HEK293 (cell line): Measurements from ENCODE around the gene COMP.

ENCODE experiments used
- CTCF ChIA-PET: fragments of 350-600 bp; formaldehyde crosslinking; extraction: SDS; loops from one replicate; lab custom pipeline; 2021; ENCODE audit warnings: antibody characterized with exemption; lab: Yijun Ruan, JAX
- POLR2A ChIA-PET: fragments of 300-600 bp; formaldehyde crosslinking; extraction: SDS; loops from one replicate; lab custom pipeline; 2020; ENCODE audit warnings: antibody characterized with exemption, inconsistent platforms; lab: Yijun Ruan, JAX
- H3K27ac ChIP-seq: fragments of 200-500 bp; sonication (Bioruptor generic); 2 replicates; pipeline ENCODE4 v1.5.1; 2014; ENCODE audit warnings: low read depth, low read length, control low read depth, inconsistent platforms; ENCODE audit errors: extremely low read depth
- H3K36me3 ChIP-seq, 2 experiments: fragments of 200-500 bp in 1 of 2; sonication (Bioruptor generic) in 1 of 2; 1 replicate in 1 of 2; 2 replicates in 1 of 2; pipeline ENCODE4 v1.5.1; 2014 to 2017; ENCODE audit warnings: inconsistent platforms in 2 of 2, low read length in 2 of 2; ENCODE audit not compliant: control insufficient read depth in 2 of 2, insufficient read depth in 1 of 2
- H3K4me1 ChIP-seq: fragments of 200-500 bp; sonication (Bioruptor generic); 2 replicates; pipeline ENCODE4 v1.5.1; 2014; ENCODE audit warnings: mild to moderate bottlenecking, low read length, inconsistent platforms; ENCODE audit not compliant: control insufficient read depth, insufficient read depth
- H3K4me3 ChIP-seq: 2 replicates; pipeline ENCODE4 v1.5.1; 2011; ENCODE audit warnings: low read depth, mild to moderate bottlenecking, control low read depth, low read length, moderate library complexity
- H3K9me3 ChIP-seq: fragments of 200-500 bp; sonication (Bioruptor generic); 2 replicates; pipeline ENCODE4 v1.5.1; 2014; ENCODE audit warnings: low read depth, low read length, inconsistent platforms; ENCODE audit not compliant: control insufficient read depth, insufficient read depth
- EGR2 ChIP-seq: fragments of 450-650 bp; formaldehyde crosslinking; IDR thresholded peaks from 2 replicates; pipeline ENCODE4 v1.5.1; 2016; ENCODE audit warnings: low read depth, missing biosample characterization, missing genetic modification characterization
- GLIS2 ChIP-seq: fragments of 450-650 bp; formaldehyde crosslinking; IDR thresholded peaks from 2 replicates; pipeline ENCODE4 v1.5.1; 2016; ENCODE audit warnings: missing biosample characterization, missing genetic modification characterization
- HOXD13 ChIP-seq: sonication (generic); formaldehyde crosslinking; IDR thresholded peaks from 2 replicates; pipeline ENCODE4 v1.8.0; 2022; ENCODE audit warnings: missing genetic modification reagents, borderline replicate concordance
- OSR2 ChIP-seq: fragments of 450-650 bp; formaldehyde crosslinking; IDR thresholded peaks from 2 replicates; pipeline ENCODE4 v1.5.1; 2016; ENCODE audit warnings: missing biosample characterization, missing genetic modification characterization
- SALL2 ChIP-seq: fragments of 450-650 bp; formaldehyde crosslinking; IDR thresholded peaks from 2 replicates; pipeline ENCODE4 v1.5.0; 2017; ENCODE audit warnings: missing biosample characterization, mild to moderate bottlenecking, missing genetic modification characterization, borderline replicate concordance
- YY2 ChIP-seq: fragments of 450-650 bp; formaldehyde crosslinking; IDR thresholded peaks from 2 replicates; pipeline ENCODE4 v1.5.1; 2016; ENCODE audit warnings: missing biosample characterization, missing genetic modification characterization
- ZBTB20 ChIP-seq: fragments of 450-650 bp; formaldehyde crosslinking; IDR thresholded peaks from 2 replicates; pipeline ENCODE4 v1.5.1; 2016; ENCODE audit warnings: missing biosample characterization, missing genetic modification characterization
- ZEB2 ChIP-seq: fragments of 450-650 bp; formaldehyde crosslinking; IDR thresholded peaks from 2 replicates; pipeline ENCODE4 v1.5.1; 2016; ENCODE audit warnings: missing biosample characterization, missing genetic modification characterization
- ZFHX2 ChIP-seq: fragments of 450-650 bp; formaldehyde crosslinking; conservative IDR thresholded peaks from 2 replicates; pipeline ENCODE4 v1.5.1; 2016; ENCODE audit warnings: missing biosample characterization, missing genetic modification characterization
- ZFP3 ChIP-seq: fragments of 450-650 bp; formaldehyde crosslinking; IDR thresholded peaks from 2 replicates; pipeline ENCODE4 v1.5.1; 2016; ENCODE audit warnings: low read depth, missing biosample characterization, missing genetic modification characterization
- ZFP37 ChIP-seq: fragments of 450-650 bp; formaldehyde crosslinking; IDR thresholded peaks from 2 replicates; pipeline ENCODE4 v1.5.1; 2016; ENCODE audit warnings: missing biosample characterization, missing genetic modification characterization
- ZFP41 ChIP-seq: fragments of 450-650 bp; formaldehyde crosslinking; IDR thresholded peaks from 2 replicates; pipeline ENCODE4 v1.5.1; 2016; ENCODE audit warnings: missing biosample characterization, missing genetic modification characterization, borderline replicate concordance
- ZNF10 ChIP-seq: fragments of 450-650 bp; formaldehyde crosslinking; IDR thresholded peaks from 2 replicates; pipeline ENCODE4 v1.5.1; 2017; ENCODE audit warnings: missing biosample characterization, missing genetic modification characterization
- ZNF112 ChIP-seq: fragments of 450-650 bp; formaldehyde crosslinking; IDR thresholded peaks from 2 replicates; pipeline ENCODE4 v1.5.0; 2017; ENCODE audit warnings: missing biosample characterization, missing genetic modification characterization
- ZNF114 ChIP-seq: fragments of 450-650 bp; formaldehyde crosslinking; IDR thresholded peaks from 2 replicates; pipeline ENCODE4 v1.5.0; 2017; ENCODE audit warnings: missing biosample characterization, missing genetic modification characterization
- ZNF214 ChIP-seq: fragments of 450-650 bp; formaldehyde crosslinking; IDR thresholded peaks from 2 replicates; pipeline ENCODE4 v1.5.1; 2017; ENCODE audit warnings: missing biosample characterization, mild to moderate bottlenecking, missing genetic modification characterization, borderline replicate concordance
- ZNF221 ChIP-seq: fragments of 450-650 bp; formaldehyde crosslinking; IDR thresholded peaks from 2 replicates; pipeline ENCODE4 v1.5.1; 2017; ENCODE audit warnings: missing biosample characterization, missing genetic modification characterization, borderline replicate concordance
- ZNF274 ChIP-seq, 2 experiments: fragments of 200-500 bp in 1 of 2; fragments of 450-650 bp in 1 of 2; sonication (Bioruptor generic) in 1 of 2; formaldehyde crosslinking in 1 of 2; IDR thresholded peaks; 2 replicates each; pipeline versions ENCODE4 v1.5.1 to v1.6.1; 2014 to 2016; ENCODE audit warnings: borderline replicate concordance in 1 of 2, inconsistent platforms in 1 of 2, low read length in 1 of 2, missing biosample characterization in 1 of 2, missing genetic modification characterization in 1 of 2
- ZNF366 ChIP-seq: fragments of 450-650 bp; formaldehyde crosslinking; conservative IDR thresholded peaks from 2 replicates; pipeline ENCODE4 v1.5.1; 2016; ENCODE audit warnings: missing biosample characterization, missing genetic modification characterization
- ZNF624 ChIP-seq: fragments of 450-650 bp; formaldehyde crosslinking; IDR thresholded peaks from 2 replicates; pipeline ENCODE4 v1.5.1; 2017; ENCODE audit warnings: missing biosample characterization, missing genetic modification characterization
- ZNF629 ChIP-seq: fragments of 450-650 bp; formaldehyde crosslinking; IDR thresholded peaks from 2 replicates; pipeline ENCODE4 v1.5.1; 2017; ENCODE audit warnings: missing biosample characterization, missing genetic modification characterization
- ZNF658 ChIP-seq: fragments of 450-650 bp; formaldehyde crosslinking; IDR thresholded peaks from 2 replicates; pipeline ENCODE4; 2016; ENCODE audit warnings: missing biosample characterization, missing genetic modification characterization
- ZNF660 ChIP-seq: fragments of 450-650 bp; IDR thresholded peaks from 2 replicates; pipeline ENCODE4 v1.5.1; 2018; ENCODE audit warnings: missing biosample characterization, mild to moderate bottlenecking, missing genetic modification characterization
- ZNF830 ChIP-seq: fragments of 450-650 bp; IDR thresholded peaks from 2 replicates; pipeline ENCODE4 v1.5.0; 2018; ENCODE audit warnings: missing biosample characterization, missing genetic modification characterization, low read depth, mild to moderate bottlenecking, moderate library complexity
- TF ChIP-seq, protein P1 (sequence below): fragments of 450-650 bp; formaldehyde crosslinking; IDR thresholded peaks from 2 replicates; pipeline ENCODE4 v1.5.1; 2016; ENCODE audit warnings: missing biosample characterization, missing genetic modification characterization

COMP gene

GRCh38 chr19:18754501-18754900 is 36.6 kb downstream of the COMP start:
- Histone ChIP-seq H3K36me3 (peaks cover 0 to 5% of the 10 kb centered on the region in 2 experiments; a peak in 2 of 3 replicates), H3K27ac (no peak overlapping the region), H3K4me1 (no peaks in the 10 kb centered on the region; the same call in 1 of the 2 replicates), H3K9me3 (no peaks in the 10 kb centered on the region)
- no peak for TF ChIP-seq ZNF658 (tag by site-specific recombination)
- no peak for TF ChIP-seq ZFP3
- no peak for TF ChIP-seq ZNF624
- TF ChIP-seq ZNF660 = no peak
- TF ChIP-seq GLIS2 (tag by site-specific recombination) = no peak
- no peak for TF ChIP-seq ZNF114 (tag by site-specific recombination)
- no peak for TF ChIP-seq ZNF112
- TF ChIP-seq ZNF10 (tag by site-specific recombination) = no peak
- TF ChIP-seq, protein P1, sequence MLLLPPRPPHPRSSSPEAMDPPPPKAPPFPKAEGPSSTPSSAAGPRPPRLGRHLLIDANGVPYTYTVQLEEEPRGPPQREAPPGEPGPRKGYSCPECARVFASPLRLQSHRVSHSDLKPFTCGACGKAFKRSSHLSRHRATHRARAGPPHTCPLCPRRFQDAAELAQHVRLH (tag by site-specific recombination) = no peak
- TF ChIP-seq SALL2 (tag by site-specific recombination) = no peak
- TF ChIP-seq, all 188 proteins: peak for 0
- ChIA-PET POLR2A (interaction anchor here (0.6 kb wide), 1 partner anchor 52 kb away, joined by 9 read pairs; no protein-coding TSS in a partner anchor), CTCF (no interaction called here)
- no peak overlapping the region for H3K4me3 ChIP-seq

GRCh38 chr19:18751571-18751970 is 39.5 kb downstream of the COMP start:
- ChIA-PET POLR2A (no interaction called here), CTCF (interaction anchor here (0.6 kb wide), 1 partner anchor 180 kb away, joined by 3 read pairs; the partner anchor contains the start of gene UBA52)
- TF ChIP-seq ZNF214 (tag by site-specific recombination) (no peak), ZNF366 (tag by site-specific recombination) (no peak), ZBTB20 (tag by site-specific recombination) (no peak), ZNF221 (tag by site-specific recombination) (no peak), ZEB2 (tag by site-specific recombination) (no peak), ZNF629 (tag by site-specific recombination) (no peak)
- Histone ChIP-seq H3K4me1 (no peaks in the 10 kb centered on the region), H3K36me3 (peaks cover 0 to 5% of the 10 kb centered on the region in 2 experiments; a peak in 2 of 3 replicates), H3K9me3 (no peaks in the 10 kb centered on the region), H3K27ac (no peak overlapping the region), H3K4me3 (no peak overlapping the region)

DNA sequence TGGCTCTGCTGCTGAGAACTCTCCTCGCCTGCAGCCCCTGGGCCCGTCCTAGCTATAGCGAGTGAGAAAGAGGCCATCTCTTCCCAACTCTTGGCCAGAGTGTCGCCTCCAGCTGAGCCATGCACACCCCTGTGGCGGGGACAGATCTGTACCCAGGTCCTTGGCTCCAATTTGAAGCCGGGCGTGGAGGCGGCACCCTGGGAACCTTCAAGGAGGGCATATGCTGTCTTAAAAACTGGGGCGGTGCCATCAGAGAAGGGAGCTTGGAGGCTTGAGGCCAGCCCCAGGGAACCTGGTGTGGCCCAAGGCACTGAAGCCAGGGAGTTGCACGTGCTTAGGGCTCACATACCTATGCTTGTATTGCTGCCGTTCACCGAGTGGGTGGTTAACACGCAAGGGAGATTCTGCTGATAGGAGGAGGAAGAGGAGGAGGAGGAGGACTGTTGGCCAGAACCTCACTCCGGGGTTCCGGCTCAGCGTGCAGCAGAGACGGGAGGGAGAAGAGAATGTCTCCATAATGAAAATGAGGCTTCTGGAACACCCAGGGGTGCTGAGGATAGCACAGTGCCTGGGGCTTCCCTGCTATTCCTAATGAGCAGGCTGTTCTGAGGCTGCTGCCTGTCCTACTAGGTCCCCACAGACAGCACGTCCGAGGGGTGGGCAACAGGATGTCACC is 40.7 kb downstream of the COMP start:
- Histone ChIP-seq H3K4me1 (no peaks in the 10 kb centered on the region), H3K27ac (no peak overlapping the region), H3K4me3 (no peak overlapping the region), H3K36me3 (peaks cover 0 to 5% of the 10 kb centered on the region in 2 experiments; a peak in 2 of 3 replicates), H3K9me3 (no peaks in the 10 kb centered on the region)
- ChIA-PET CTCF (no interaction called here), POLR2A (no interaction called here)
- no peak for TF ChIP-seq ZNF274 (IDR thresholded peaks at IDR 0.05; ENCODE audit: low read length)
- no peak for TF ChIP-seq ZNF274 (tag by site-specific recombination; IDR thresholded peaks at IDR 0.05; ENCODE audit: borderline replicate concordance)

GRCh38 chr19:18749362-18750231 is 41.5 kb downstream of the COMP start:
- no peak overlapping the region for H3K27ac ChIP-seq
- ChIA-PET POLR2A (no interaction called here), CTCF (no interaction called here)
- no peaks in the 10 kb centered on the region for H3K4me1 ChIP-seq
- TF ChIP-seq YY2 (no peak), ZFP3 (peak; percentile 61; the same call in 1 of the 2 replicates), OSR2 (tag by site-specific recombination) (no peak), HOXD13 (CRISPR knock-in tag) (no peak), EGR2 (tag by site-specific recombination) (peak; percentile 50), ZFHX2 (peak; percentile 53), ZNF830 (tag by site-specific recombination) (no peak), ZNF366 (tag by site-specific recombination) (no peak), ZFP37 (tag by site-specific recombination) (no peak), ZFP41 (tag by site-specific recombination) (no peak)
- peaks cover 0 to 5% of the 10 kb centered on the region in 2 experiments; a peak in 2 of 3 replicates for H3K36me3 ChIP-seq
- no peak overlapping the region for H3K4me3 ChIP-seq
- no peaks in the 10 kb centered on the region for H3K9me3 ChIP-seq
